Jurkat, Clone E6-1 (cell line): ENCODE measurements around the gene TMEM11.

ENCODE experiments used
- DNase-seq: peaks from one replicate; pipeline ENCODE4 v3.0.0-alpha.2; 2011; ENCODE audit warnings: low read depth, low spot score
- H3K4me3 ChIP-seq: 2 replicates; pipeline ENCODE4 v1.5.1; 2011; ENCODE audit warnings: mild to moderate bottlenecking, low read length, control low read depth, moderate library complexity

Gene TMEM11

GRCh38 chr17:21215935-21216334, 2.0 kb upstream of the TMEM11 start:
- H3K4me3 ChIP-seq, result no peak overlapping the region
- DNase-seq, result no peak

DNA sequence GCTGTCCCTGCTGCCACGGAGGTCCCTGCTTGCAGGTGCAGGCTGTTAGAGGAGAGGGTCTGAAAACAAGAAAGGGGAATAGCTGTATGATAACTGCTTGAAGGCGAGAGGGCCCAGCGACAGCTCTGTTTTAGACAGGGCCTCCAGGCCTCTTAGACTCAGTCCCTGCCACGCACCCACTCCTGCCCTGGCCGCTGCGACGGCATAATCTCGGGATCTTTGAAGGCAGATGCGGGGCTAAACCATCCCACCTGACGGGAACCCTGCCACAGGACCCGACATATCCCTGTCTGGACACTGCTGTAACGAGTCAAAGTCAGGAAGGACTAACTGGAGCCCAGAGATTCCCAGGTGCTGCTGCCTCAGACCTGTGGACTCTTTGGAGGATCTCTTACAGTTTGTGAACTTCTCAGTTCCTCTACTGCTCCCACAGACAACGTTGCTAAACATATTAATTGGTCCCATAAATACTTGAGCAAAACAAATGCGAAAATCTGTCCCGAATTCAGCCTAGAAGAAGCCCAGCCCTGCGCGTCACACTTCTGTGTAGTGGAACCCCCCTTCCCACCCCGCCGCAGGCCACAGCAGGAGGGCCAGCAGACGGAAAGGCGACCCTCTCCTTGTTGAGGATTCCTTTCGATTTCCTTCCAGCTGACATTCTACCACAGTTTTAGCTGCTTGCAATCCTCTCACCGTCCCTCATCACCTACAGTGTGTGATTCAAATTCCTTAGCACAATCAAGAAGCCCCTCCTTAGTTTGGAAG, 998 bp upstream of the TMEM11 start:
- DNase-seq, result no peak
- H3K4me3 ChIP-seq, result peak overlapping the region; percentile 90

- peak overlapping the region; percentile 90 for H3K4me3 ChIP-seq
- DNase-seq, result no peak
Measured at GRCh38 chr17:21213638-21214014, 335 bp downstream of the TMEM11 start.

GRCh38 chr17:21212826-21213637, 929 bp downstream of the TMEM11 start:
- H3K4me3 ChIP-seq, result peak overlapping the region; percentile 90
- DNase-seq, result no peak

DNA sequence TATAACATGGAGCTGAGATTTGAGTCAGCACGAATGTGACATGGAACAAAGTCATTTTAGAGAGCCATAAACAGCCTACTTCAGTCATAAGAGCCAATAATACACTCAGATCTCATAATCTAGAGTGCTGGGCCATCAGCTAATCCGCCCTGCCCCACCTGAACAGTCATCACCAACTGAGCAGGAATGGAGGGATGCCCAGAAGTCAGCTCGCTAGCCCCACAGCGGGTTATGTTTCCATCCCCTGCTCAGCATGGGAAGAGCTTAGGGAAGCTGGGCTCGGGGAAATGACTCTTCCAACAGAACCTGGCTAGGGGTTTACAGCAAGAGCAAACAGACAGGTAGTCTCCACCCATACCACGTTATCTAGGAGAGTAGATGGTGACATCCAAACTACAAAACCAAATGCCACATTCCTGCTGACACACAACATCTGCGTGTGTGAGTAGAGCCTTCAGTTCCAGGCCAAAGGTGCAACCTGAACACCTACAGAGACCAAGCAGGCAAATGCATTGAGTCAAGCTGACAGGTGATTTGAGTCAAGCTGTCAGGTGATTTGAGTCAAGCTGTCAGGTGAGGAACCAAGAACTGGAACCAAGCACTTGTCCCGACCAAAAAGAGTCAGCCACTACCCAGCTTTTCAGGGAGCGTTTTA, 2.0 kb downstream of the TMEM11 start:
- no peak for DNase-seq
- no peak overlapping the region for H3K4me3 ChIP-seq

- no peak overlapping the region for H3K4me3 ChIP-seq
- no peak for DNase-seq
Measured at GRCh38 chr17:21210411-21211076, 3.4 kb downstream of the TMEM11 start.

DNA sequence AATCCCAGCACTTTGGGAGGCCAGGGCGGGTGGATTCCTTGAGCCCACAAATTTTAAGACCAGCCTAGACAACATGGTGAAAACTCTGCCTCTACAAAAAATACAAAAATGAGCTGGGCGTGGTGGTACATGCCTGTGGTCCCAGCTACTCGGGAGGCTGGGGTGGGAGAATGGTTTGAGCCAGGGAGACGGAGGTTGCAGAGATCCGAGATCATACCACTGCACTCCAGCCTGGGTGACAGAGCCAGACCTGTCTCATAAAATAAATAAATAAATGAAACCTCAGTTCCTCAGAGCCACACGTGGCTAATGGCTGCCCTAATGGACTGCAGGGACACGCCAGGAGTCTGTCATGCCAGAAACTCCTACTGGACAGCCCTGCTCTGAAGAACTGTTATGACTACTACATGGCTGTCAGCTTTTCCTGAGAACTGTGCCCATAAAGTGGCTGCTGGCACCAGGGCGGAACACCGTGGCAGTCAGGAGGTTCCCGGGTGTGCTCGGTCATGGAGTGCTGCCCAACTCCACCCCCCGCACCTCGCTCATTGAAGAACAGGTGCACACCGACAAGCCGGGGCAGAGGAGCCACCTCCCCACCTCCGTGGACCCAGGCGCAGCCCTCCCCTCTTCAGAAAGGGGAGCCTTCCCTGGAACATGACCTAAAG, 4.3 kb downstream of the TMEM11 start:
- H3K4me3 ChIP-seq, result no peak overlapping the region
- no peak for DNase-seq

DNA sequence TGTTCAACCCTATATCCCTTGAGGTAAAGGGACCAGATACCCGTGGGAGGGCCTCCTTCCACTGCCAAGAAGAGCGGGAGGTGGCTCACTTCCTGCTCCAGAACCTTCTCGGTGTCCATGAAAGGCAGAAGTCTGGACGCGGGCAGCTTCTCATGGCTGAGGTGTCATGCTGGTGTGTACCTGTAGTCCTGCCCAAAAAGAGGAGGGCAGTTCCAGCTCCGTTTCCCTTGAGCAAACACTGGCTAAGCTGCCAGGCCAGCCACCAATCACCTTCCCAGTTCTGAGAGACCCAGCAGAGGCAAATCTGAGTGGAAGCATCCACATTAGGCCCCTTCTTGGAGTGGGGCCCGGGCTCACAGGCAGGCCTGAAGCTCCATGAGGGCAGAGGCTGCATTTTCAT, 5.6 kb downstream of the TMEM11 start:
- no peak for DNase-seq
- no peak overlapping the region for H3K4me3 ChIP-seq

DNA sequence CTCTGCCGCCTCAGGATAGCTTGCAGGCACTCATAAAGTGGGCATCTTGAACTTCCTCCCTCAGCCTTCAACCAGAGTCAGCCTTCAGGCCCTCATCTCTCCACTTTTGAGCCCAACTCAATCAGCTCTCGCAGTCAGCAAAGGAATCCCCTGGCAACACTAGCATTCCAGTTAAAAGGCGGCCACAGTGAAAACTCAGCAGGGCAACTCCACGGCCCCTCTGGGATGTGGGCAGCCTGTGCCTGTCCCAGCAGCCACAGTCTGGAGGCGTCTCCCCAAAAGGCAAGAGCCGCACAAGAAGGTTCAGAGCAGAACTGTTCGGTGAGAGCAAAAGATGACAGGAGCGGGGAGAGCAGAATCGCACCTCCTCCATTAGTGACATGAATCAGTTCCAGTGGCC, 9.0 kb downstream of the TMEM11 start:
- H3K4me3 ChIP-seq, result no peak overlapping the region
- DNase-seq, result no peak

- DNase-seq, result no peak
- H3K4me3 ChIP-seq, result no peak overlapping the region
Measured at GRCh38 chr17:21202512-21202911, 11.4 kb downstream of the TMEM11 start.

- no peak overlapping the region for H3K4me3 ChIP-seq
- DNase-seq, result no peak
Measured at GRCh38 chr17:21201874-21202273, 12.1 kb downstream of the TMEM11 start.

GRCh38 chr17:21201298-21201595, 12.7 kb downstream of the TMEM11 start:
- no peak overlapping the region for H3K4me3 ChIP-seq
- no peak for DNase-seq

DNA sequence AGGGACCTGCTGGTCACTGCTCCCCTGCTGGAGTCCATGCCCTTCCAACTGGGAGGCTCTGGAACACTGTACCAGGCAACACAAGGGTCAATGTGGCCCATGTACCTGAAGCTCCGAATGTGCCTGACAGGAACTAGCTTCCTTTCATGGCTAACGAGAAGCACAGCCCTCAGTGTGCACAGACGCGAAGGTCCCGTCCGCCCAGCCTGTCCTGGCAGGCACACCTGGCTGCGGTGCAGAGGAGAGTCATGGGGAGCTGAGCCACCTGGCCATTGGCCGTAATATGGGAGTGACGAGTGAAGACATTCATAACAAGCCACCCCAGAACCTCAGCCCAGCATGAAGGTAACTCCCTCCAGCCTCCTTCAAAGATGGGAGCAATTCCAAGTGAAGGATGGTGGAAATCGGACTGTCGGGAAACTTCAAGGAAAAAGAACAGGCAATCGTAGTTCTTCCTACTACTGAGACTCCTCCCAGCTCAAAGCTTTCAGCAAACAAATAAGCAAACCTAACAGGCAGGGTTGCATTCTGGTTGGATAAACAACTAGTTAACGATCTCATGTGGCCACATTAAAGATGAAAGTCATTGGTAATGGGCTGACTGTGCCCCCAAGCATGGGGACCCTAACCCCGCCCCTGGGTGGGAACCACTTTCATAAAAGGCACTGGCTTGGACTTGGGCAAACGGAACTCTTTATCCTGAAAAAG, 13.2 kb downstream of the TMEM11 start:
- no peak for DNase-seq
- no peak overlapping the region for H3K4me3 ChIP-seq

GRCh38 chr17:21199856-21200255, 14.1 kb downstream of the TMEM11 start:
- no peak for DNase-seq
- no peak overlapping the region for H3K4me3 ChIP-seq

GRCh38 chr17:21199311-21199710, 14.7 kb downstream of the TMEM11 start:
- no peak overlapping the region for H3K4me3 ChIP-seq
- no peak for DNase-seq

GRCh38 chr17:21198411-21198810, 15.6 kb downstream of the TMEM11 start:
- no peak for DNase-seq
- H3K4me3 ChIP-seq, result no peak overlapping the region

GRCh38 chr17:21196126-21196525, 17.8 kb downstream of the TMEM11 start:
- no peak for DNase-seq
- no peak overlapping the region for H3K4me3 ChIP-seq

DNA sequence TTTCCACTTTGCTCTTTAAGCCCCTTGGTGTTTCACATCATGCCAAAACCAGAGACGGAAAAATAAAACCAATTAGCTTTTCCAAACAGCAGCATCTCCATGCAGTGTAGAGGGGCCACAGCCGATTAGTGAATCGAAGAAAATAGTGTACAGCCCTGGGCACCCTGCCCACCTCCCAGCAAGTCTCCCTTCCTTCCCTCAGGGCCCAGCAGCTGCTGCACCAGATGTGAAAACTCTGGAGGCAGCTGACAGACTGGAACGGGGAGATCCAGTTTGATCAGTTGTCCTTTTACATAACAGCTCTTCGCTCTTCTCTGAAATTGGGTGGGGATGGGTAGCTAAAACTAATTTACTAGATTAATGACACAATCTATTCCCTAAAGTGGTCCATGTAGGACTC, 19.3 kb downstream of the TMEM11 start:
- H3K4me3 ChIP-seq, result no peak overlapping the region

DNA sequence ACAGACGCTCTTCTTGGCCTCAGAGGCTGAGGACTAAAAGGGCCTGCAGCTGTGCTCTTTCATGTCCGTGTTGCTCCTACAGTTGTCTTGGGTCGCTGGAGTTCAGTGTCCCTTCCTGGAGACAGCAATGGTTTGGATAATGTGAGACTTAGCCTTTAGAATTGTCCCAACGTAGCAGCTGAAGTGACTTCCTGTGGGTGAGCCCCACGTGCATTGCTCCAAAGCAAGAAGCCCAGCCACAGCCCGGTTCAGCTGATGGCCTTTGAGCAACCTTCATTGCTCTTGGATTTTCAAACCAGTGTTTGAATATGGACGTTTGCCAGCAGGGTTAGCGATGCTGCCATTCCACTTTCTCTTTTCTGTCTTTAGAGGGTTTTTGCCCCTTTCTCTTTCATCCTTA, 19.7 kb downstream of the TMEM11 start:
- no peak for DNase-seq
- no peak overlapping the region for H3K4me3 ChIP-seq

More for the DNA sequence above, 19.3 kb downstream of the TMEM11 start:
- no peak for DNase-seq
